Gastrocnemius medialis (tissue), 4 donors: ENCODE measurements around the gene ARHGAP6. TPM values are rescaled to one million over a fixed set of nuclear protein-coding genes. Genes with fewer than 3 reads are reported as not detected.

Experiments
- ATAC-seq, 2 donors: fragments of 150-250 bp; one replicate each; pipeline ENCODE4 v1.9.1; 2016
- DNase-seq, 2 donors: peaks; one replicate each; pipeline ENCODE4 v3.0.0-alpha.2; 2019
- H3K27ac ChIP-seq, 4 donors: fragments of 200-600 bp; sonication (generic); 1 replicate in 1 of 4; 2 replicates in 3 of 4; pipeline ENCODE4 v1.5.1; 2016 to 2018; ENCODE audit warnings: mild to moderate bottlenecking in 2 of 4, moderate library complexity in 1 of 4
- H3K27me3 ChIP-seq, 3 donors: fragments of 200-600 bp; sonication (generic) in 2 of 3; 1 replicate in 1 of 3; 2 replicates in 2 of 3; pipeline versions ENCODE4 v1.5.1 to v1.6.0; 2016 to 2019; ENCODE audit warnings: mild to moderate bottlenecking in 1 of 3, moderate library complexity in 1 of 3
- H3K36me3 ChIP-seq, 2 donors: fragments of 200-600 bp; sonication (generic) in 1 of 2; one replicate each; pipeline ENCODE4 v1.5.1; 2017 to 2018
- H3K4me1 ChIP-seq, 2 donors: fragments of 200-600 bp; sonication (generic) in 1 of 2; one replicate each; pipeline ENCODE4 v1.5.1; 2016 to 2017; ENCODE audit warnings: mild to moderate bottlenecking in 2 of 2
- H3K4me3 ChIP-seq, 4 donors: fragments of 200-600 bp; sonication (generic) in 3 of 4; 1 replicate in 1 of 4; 2 replicates in 3 of 4; pipeline ENCODE4 v1.5.1; 2016 to 2019; ENCODE audit warnings: mild to moderate bottlenecking in 2 of 4
- H3K9me3 ChIP-seq, 3 donors: fragments of 200-600 bp; sonication (generic) in 2 of 3; 1 replicate in 1 of 3; 2 replicates in 2 of 3; pipeline ENCODE4 v1.5.1; 2016 to 2019
- CTCF ChIP-seq, 5 experiments: fragments of 450-650 bp in 3 of 5; fragments of 200-600 bp in 2 of 5; sonication (generic) in 2 of 5; IDR thresholded peaks in 4 of 5; conservative IDR thresholded peaks in 1 of 5; 1 replicate in 4 of 5; 2 replicates in 1 of 5; pipeline ENCODE4 v1.5.1; 2016 to 2019; ENCODE audit warnings: antibody characterized with exemption in 5 of 5, mild to moderate bottlenecking in 3 of 5, moderate library complexity in 3 of 5
- POLR2A ChIP-seq, 2 donors: fragments of 450-650 bp; IDR thresholded peaks; one replicate each; pipeline ENCODE4 v1.6.1; 2017; ENCODE audit warnings: antibody characterized with exemption in 2 of 2, mild to moderate bottlenecking in 2 of 2, moderate library complexity in 2 of 2
- in situ Hi-C, 4 donors: fragments of 200-750 bp; cut with MboI; loops; one replicate each; pipeline versions ENCODE4 v1.15.0 to v1.8.0; 2017; ENCODE audit warnings: low sequenced_read_pairs in 4 of 4
- intact Hi-C: fragments of 100-400 bp; cut with DNase I; formaldehyde crosslinking; loops from one replicate; pipeline ENCODE4 v1.15.1; 2023; ENCODE audit warnings: low total_unique reads
- total RNA-seq, 4 donors: library from RNA; depleted of rRNA; stranded (reverse); fragments of >200 nt; gene quantifications; one replicate each; pipeline versions ENCODE4 v1.1.0 to v1.2.3, GENCODE V29; 2016

The ARHGAP6 gene, protein sequence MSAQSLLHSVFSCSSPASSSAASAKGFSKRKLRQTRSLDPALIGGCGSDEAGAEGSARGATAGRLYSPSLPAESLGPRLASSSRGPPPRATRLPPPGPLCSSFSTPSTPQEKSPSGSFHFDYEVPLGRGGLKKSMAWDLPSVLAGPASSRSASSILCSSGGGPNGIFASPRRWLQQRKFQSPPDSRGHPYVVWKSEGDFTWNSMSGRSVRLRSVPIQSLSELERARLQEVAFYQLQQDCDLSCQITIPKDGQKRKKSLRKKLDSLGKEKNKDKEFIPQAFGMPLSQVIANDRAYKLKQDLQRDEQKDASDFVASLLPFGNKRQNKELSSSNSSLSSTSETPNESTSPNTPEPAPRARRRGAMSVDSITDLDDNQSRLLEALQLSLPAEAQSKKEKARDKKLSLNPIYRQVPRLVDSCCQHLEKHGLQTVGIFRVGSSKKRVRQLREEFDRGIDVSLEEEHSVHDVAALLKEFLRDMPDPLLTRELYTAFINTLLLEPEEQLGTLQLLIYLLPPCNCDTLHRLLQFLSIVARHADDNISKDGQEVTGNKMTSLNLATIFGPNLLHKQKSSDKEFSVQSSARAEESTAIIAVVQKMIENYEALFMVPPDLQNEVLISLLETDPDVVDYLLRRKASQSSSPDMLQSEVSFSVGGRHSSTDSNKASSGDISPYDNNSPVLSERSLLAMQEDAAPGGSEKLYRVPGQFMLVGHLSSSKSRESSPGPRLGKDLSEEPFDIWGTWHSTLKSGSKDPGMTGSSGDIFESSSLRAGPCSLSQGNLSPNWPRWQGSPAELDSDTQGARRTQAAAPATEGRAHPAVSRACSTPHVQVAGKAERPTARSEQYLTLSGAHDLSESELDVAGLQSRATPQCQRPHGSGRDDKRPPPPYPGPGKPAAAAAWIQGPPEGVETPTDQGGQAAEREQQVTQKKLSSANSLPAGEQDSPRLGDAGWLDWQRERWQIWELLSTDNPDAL (N-terminal part only)
- total RNA-seq, result 10 to 100 TPM; 10.7 to 18.0 (median 14.9) TPM

GRCh38 chrX:11665168-11666111 is at the start of gene ARHGAP6:
ARHGAP6 (minus strand) TSS chrX:11665920; CDS start chrX:11664828, 1,092 bp downstream.
- Histone ChIP-seq H3K27ac (peak within 1 kb of the TSS; percentile 76 to 82 (median 80)), H3K36me3 (no peaks in the 10 kb centered on the region), H3K27me3 (no peaks in the 10 kb centered on the region), H3K4me3 (peak within 1 kb of the TSS; percentile 61 to 75 (median 70)), H3K4me1 (no peaks in the 10 kb centered on the region), H3K9me3 (no peaks in the 10 kb centered on the region)
- DNase-seq (peak; percentile 35 to 64), ATAC-seq (peak; percentile 64 to 77)
- no peak for TF ChIP-seq CTCF (IDR thresholded peaks at IDR 0.05 in 4 of 5, conservative IDR thresholded peaks at IDR 0.05 in 1 of 5)
- peak; percentile 14 to 18 for TF ChIP-seq POLR2A (IDR thresholded peaks at IDR 0.05)
- intact Hi-C loops (loop anchor here (5.0 kb wide), 2 partner anchors 92 to 123 kb away; partner anchors contain the start of gene MSL3), in situ Hi-C loops (no loop called here)

DNA sequence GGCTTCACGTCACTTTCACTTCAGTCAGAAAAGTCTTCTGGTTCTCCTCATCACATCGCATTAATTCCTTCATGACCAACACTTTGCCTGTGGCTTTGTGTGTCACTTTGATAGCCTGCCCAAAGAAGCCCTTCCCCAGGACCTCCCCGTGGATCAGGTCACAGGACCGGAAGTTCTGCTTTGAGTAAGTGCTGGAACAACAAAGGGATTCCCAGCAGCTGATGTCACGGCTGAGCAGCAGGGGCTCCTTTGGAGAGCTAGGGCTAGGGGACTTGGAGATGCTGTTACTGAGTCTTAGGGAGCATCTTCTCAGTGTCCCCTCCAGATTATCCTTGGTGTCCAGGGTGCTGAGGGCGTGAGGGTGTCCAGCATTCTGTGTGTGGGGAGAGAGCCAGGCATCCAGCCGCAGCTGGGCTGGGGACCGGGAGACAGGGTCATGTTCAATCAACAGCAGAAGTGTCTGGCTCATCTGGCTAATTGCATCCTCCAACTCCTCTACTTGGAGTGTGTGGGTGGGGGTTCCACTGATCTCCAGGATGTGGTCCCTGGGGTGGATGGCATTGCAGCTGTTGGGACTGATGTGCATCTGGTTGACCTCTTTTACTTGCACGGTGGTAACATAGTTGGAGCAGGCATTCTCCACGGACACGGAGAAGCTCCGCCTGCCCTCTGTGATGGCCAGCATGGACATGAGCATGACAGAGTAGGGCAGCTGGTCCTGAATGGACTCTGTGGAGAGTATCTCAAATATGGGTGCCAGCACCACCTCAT is 39.2 kb upstream of the ARHGAP6 start:
- intact Hi-C loops (no loop called here), in situ Hi-C loops (no loop called here)
- Histone ChIP-seq H3K36me3 (no peaks in the 10 kb centered on the region), H3K9me3 (no peaks in the 10 kb centered on the region), H3K27me3 (no peaks in the 10 kb centered on the region), H3K27ac (no peak overlapping the region), H3K4me1 (no peaks in the 10 kb centered on the region), H3K4me3 (no peak overlapping the region)
- no peak for DNase-seq
- TF ChIP-seq CTCF (IDR thresholded peaks at IDR 0.05 in 4 of 5, conservative IDR thresholded peaks at IDR 0.05 in 1 of 5), result no peak
- TF ChIP-seq POLR2A (IDR thresholded peaks at IDR 0.05), result no peak
- ATAC-seq, result no peak

DNA sequence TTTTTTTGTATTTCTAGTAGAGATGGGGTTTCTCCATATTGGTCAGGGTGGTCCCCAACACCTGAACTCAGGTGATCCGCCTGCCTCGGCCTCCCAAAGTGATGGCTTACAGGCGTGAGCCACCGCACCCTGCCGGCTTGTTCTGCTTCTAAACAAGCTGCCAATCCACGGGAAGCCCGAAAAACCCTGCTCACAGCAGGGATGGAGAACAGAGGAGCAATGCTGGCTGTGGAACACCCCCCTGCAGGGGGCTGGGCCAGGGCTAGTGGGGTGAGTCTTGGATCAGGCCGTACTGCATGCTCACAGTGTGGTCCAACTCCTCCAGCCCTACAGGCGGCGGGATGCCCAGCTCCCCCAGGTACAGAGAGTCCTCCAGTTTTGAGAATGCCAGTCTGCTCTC is 38.1 kb upstream of the ARHGAP6 start:
- TF ChIP-seq POLR2A (IDR thresholded peaks at IDR 0.05) (no peak), CTCF (IDR thresholded peaks at IDR 0.05 in 4 of 5, conservative IDR thresholded peaks at IDR 0.05 in 1 of 5) (no peak)
- DNase-seq (no peak), ATAC-seq (no peak)
- Histone ChIP-seq H3K4me1 (no peaks in the 10 kb centered on the region), H3K27ac (no peak overlapping the region), H3K4me3 (no peak overlapping the region), H3K36me3 (no peaks in the 10 kb centered on the region), H3K9me3 (no peaks in the 10 kb centered on the region), H3K27me3 (no peaks in the 10 kb centered on the region)
- in situ Hi-C loops, result no loop called here
- intact Hi-C loops, result no loop called here
